BLaER1 (cell line): ENCODE measurements around the gene TAOK2.
A peak's percentile ranks its signal among the peaks of the same experiment; 100 is the strongest.
"Not testable (repeated sequence)": the region's sequence is repeated elsewhere in the genome, so short reads cannot be mapped to it uniquely, and the experiment has no call there.

Experiments used
- H3K27ac ChIP-seq: shearing (Covaris generic); formaldehyde crosslinking; 2 replicates; pipeline ENCODE4 v1.8.1; 2022
- H3K27me3 ChIP-seq: shearing (Covaris generic); formaldehyde crosslinking; 2 replicates; pipeline ENCODE4 v1.8.1; 2022
- H3K36me3 ChIP-seq: shearing (Covaris generic); formaldehyde crosslinking; 2 replicates; pipeline ENCODE4 v1.8.1; 2022
- H3K4me1 ChIP-seq: shearing (Covaris generic); formaldehyde crosslinking; 2 replicates; pipeline ENCODE4 v1.8.1; 2022
- H3K4me2 ChIP-seq: shearing (Covaris generic); formaldehyde crosslinking; 2 replicates; pipeline ENCODE4 v1.8.1; 2022
- H3K4me3 ChIP-seq: shearing (Covaris generic); formaldehyde crosslinking; 2 replicates; pipeline ENCODE4 v1.8.1; 2022
- H3K9ac ChIP-seq: shearing (Covaris generic); formaldehyde crosslinking; 2 replicates; pipeline ENCODE4 v1.8.1; 2022
- H3K9me3 ChIP-seq: shearing (Covaris generic); formaldehyde crosslinking; 2 replicates; pipeline ENCODE4 v1.8.1; 2022
- H4K20me1 ChIP-seq: shearing (Covaris generic); formaldehyde crosslinking; 2 replicates; pipeline ENCODE4 v1.8.1; 2022
- Cebpa-rat ChIP-seq: shearing (Covaris generic); IDR thresholded peaks from 2 replicates; pipeline ENCODE4 v1.8.1; 2022

The TAOK2 gene

GRCh38 chr16:29947897-29948296 lies 25.8 kb upstream of the TAOK2 start:
- Histone ChIP-seq H3K27ac (no peak overlapping the region), H3K4me3 (no peak overlapping the region), H3K27me3 (no peaks in the 10 kb centered on the region), H4K20me1 (no peaks in the 10 kb centered on the region), H3K4me2 (no peak overlapping the region), H3K4me1 (0 out of 2 replicates have a peak, but pooled peaks cover 10% of the 10 kb centered on the region), H3K36me3 (no peaks in the 10 kb centered on the region), H3K9me3 (peaks cover 21% of the 10 kb centered on the region), H3K9ac (no peak overlapping the region)
- no peak for TF ChIP-seq Cebpa-rat

- H3K9ac ChIP-seq: no peak overlapping the region
- no peak overlapping the region for H3K4me2 ChIP-seq
- no peak for TF ChIP-seq Cebpa-rat
- no peak overlapping the region for H3K27ac ChIP-seq
- H3K36me3 ChIP-seq: no peaks in the 10 kb centered on the region
- no peaks in the 10 kb centered on the region for H3K27me3 ChIP-seq
- H3K4me1 ChIP-seq: no peaks in the 10 kb centered on the region
- peaks cover 21% of the 10 kb centered on the region for H3K9me3 ChIP-seq
- H3K4me3 ChIP-seq: no peak overlapping the region
- no peaks in the 10 kb centered on the region for H4K20me1 ChIP-seq
These were observed 22.7 kb upstream of the TAOK2 start for GRCh38 chr16:29950806-29951461.

DNA sequence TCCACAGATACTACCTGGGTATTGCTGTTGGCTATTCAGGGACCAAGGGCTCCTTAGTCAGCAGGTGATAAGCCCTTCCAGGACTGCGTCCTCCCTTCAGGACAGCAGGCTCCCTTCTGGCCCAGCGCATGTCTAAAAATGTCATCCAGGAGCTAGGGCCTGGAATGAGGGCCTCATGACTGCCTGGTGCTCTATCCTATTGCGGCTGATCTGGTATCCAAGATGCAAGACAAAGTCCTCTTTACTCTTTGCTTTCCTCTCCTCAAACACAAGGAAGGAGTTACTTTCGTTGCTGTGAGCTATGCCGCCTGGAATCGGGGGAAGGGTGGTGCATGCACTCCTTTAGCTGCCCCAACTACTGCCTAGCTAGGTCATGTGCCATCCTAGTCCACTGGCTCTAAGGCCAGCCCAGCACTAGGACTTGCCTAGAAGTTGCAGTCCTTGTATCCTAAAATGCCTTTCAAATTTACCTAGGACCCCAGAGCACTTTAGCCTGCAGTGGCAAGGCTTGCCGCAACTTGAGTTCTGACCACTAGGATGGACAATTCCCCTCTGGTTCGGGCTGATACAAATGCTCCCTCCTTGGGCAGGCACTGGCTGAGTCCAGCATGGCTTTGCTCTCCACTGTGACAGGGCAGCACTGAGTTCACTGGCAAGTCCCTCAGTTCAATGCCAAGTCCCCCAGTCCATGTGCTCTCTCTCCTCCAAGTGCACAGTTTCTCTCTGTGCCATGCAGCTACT lies 21.9 kb upstream of the TAOK2 start:
- peaks cover 21% of the 10 kb centered on the region for H3K9me3 ChIP-seq
- no peak overlapping the region for H3K4me3 ChIP-seq
- TF ChIP-seq Cebpa-rat: no peak
- no peaks in the 10 kb centered on the region for H4K20me1 ChIP-seq
- no peak overlapping the region for H3K4me2 ChIP-seq
- H3K36me3 ChIP-seq: no peaks in the 10 kb centered on the region
- no peak overlapping the region for H3K27ac ChIP-seq
- no peaks in the 10 kb centered on the region for H3K4me1 ChIP-seq
- no peaks in the 10 kb centered on the region for H3K27me3 ChIP-seq
- no peak overlapping the region for H3K9ac ChIP-seq

DNA sequence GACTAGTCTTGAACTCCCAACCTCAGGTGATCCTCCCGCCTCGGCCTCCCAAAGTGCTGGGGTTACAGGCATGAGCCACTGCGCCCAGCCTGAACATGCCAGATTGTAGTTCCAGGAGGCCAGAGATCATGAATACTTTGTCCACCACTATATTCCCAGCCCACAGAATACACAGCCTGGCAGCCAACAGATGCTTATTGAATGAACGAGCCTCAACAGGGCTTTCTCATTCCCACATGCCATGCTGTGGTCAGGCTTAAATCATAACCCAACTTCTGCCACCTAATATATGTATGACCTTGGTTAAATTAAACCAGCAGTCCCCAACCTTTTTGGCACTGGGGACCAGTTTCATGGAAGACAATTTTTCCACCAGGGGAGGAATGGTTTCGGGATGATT lies 14.9 kb upstream of the TAOK2 start:
- Histone ChIP-seq H3K4me3 (no peak overlapping the region), H3K36me3 (0 out of 2 replicates have a peak, but pooled peaks cover 5% of the 10 kb centered on the region), H3K27me3 (no peaks in the 10 kb centered on the region), H4K20me1 (no peaks in the 10 kb centered on the region), H3K4me1 (peaks cover 20% of the 10 kb centered on the region), H3K27ac (no peak overlapping the region), H3K9ac (no peak overlapping the region), H3K9me3 (no peaks in the 10 kb centered on the region), H3K4me2 (no peak overlapping the region)
- TF ChIP-seq Cebpa-rat: no peak

- no peak for TF ChIP-seq Cebpa-rat
- Histone ChIP-seq H3K4me3 (no peak overlapping the region), H3K36me3 (0 out of 2 replicates have a peak, but pooled peaks cover 5% of the 10 kb centered on the region), H3K9ac (no peak overlapping the region), H3K4me2 (no peak overlapping the region), H3K4me1 (peaks cover 20% of the 10 kb centered on the region), H3K9me3 (no peaks in the 10 kb centered on the region), H4K20me1 (no peaks in the 10 kb centered on the region), H3K27ac (no peak overlapping the region), H3K27me3 (no peaks in the 10 kb centered on the region)
These were observed 14.4 kb upstream of the TAOK2 start for GRCh38 chr16:29959293-29959692.

DNA sequence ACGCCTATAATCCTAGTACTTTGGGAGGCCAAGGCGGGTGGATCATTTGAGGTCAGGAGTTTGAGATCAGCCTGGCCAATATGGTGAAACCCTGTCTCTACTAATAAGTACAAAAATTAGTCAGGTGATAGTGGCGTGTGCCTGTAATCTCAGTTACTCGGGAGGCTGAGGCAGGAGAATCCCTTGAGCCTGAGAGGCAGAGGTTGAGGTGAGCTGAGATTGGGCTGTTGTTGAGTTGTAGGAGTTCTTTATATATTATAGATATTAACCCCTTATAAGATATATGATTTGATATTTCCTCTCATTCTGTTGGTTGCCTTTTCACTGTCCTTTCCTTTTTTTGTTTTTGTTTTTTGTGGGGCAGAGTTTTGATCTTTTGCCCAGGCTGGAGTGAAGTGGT lies 13.8 kb upstream of the TAOK2 start:
- H3K27me3 ChIP-seq, H3K9ac ChIP-seq, H3K27ac ChIP-seq, H4K20me1 ChIP-seq, H3K36me3 ChIP-seq, H3K4me3 ChIP-seq, H3K4me2 ChIP-seq, H3K9me3 ChIP-seq: not testable (repeated sequence)
- peaks cover 20% of the 10 kb centered on the region for H3K4me1 ChIP-seq

DNA sequence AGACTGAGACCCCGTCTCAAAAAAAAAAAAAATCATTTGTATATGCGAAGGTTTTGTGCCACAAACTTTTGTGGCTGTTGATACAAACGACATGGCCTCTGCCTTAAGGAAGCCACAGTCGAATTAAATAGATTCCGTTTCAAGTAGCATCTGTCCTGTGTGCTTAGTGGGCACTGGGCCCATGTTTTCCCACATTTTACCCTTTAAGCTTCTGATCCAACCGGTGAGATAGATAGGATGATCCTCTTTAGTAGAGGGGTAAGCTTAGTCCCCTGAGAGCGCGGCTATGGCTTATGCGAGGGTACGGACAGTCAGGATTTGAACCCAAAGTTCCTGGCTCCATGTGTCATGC lies 12.6 kb upstream of the TAOK2 start:
- Histone ChIP-seq H3K9me3 (no peaks in the 10 kb centered on the region), H3K27ac (peak overlapping the region; percentile 88; the same call in 1 of the 2 replicates), H3K4me1 (peaks cover 20% of the 10 kb centered on the region)

GRCh38 chr16:29961479-29962343 lies 12.0 kb upstream of the TAOK2 start, which contains the start of gene TMEM219:
Gene TMEM219, plus strand, starts transcription at chr16:29962079. Its CDS starts 1,065 bp downstream, at chr16:29963144.
- H3K36me3 ChIP-seq: peaks cover 15% of the 10 kb centered on the region; the same call in 1 of the 2 replicates
- H3K4me3 ChIP-seq: peak within 1 kb of the TSS; percentile 79
- H4K20me1 ChIP-seq: no peaks in the 10 kb centered on the region
- H3K4me1 ChIP-seq: peaks cover 20% of the 10 kb centered on the region
- TF ChIP-seq Cebpa-rat: no peak
- peak within 1 kb of the TSS; percentile 88 for H3K27ac ChIP-seq
- H3K9me3 ChIP-seq: no peaks in the 10 kb centered on the region
- peak within 1 kb of the TSS; percentile 99 for H3K4me2 ChIP-seq
- no peaks in the 10 kb centered on the region for H3K27me3 ChIP-seq
- H3K9ac ChIP-seq: peak within 1 kb of the TSS; percentile 85

More for the DNA sequence above, 12.6 kb upstream of the TAOK2 start:
- no peak for TF ChIP-seq Cebpa-rat
- Histone ChIP-seq H4K20me1 (no peaks in the 10 kb centered on the region), H3K4me2 (peak overlapping the region; percentile 99), H3K36me3 (peaks cover 15% of the 10 kb centered on the region; the same call in 1 of the 2 replicates), H3K27me3 (no peaks in the 10 kb centered on the region), H3K9ac (peak overlapping the region; percentile 85), H3K4me3 (peak overlapping the region; percentile 79)

- peaks cover 20% of the 10 kb centered on the region for H3K4me1 ChIP-seq
- H3K9me3 ChIP-seq: no peaks in the 10 kb centered on the region
- H3K4me2 ChIP-seq: peak overlapping the region; percentile 99
- TF ChIP-seq Cebpa-rat: no peak
- peak overlapping the region; percentile 85 for H3K9ac ChIP-seq
- peaks cover 20% of the 10 kb centered on the region for H3K36me3 ChIP-seq
- peak overlapping the region; percentile 79 for H3K4me3 ChIP-seq
- no peaks in the 10 kb centered on the region for H3K27me3 ChIP-seq
- peak overlapping the region; percentile 88 for H3K27ac ChIP-seq
- no peaks in the 10 kb centered on the region for H4K20me1 ChIP-seq
These were observed 11.2 kb upstream of the TAOK2 start for GRCh38 chr16:29962344-29962994.
